Fibroblast of lung (primary cell): Measurements from ENCODE around the gene PURB. TPM values are rescaled to one million over a fixed set of nuclear protein-coding genes. Genes with fewer than 3 reads are reported as not detected.
A peak's percentile ranks its signal among the peaks of the same experiment; 100 is the strongest.
"Not testable (repeated sequence)": the region's sequence is repeated elsewhere in the genome, so short reads cannot be mapped to it uniquely, and the experiment has no call there.

Experiments used
- DNase-seq, 2 donors: peaks; one replicate each; pipeline versions ENCODE4 v3.0.0 to v3.0.0-alpha.2; 2010; ENCODE audit warnings: low read depth in 2 of 2
- H2AFZ ChIP-seq: 2 replicates; pipeline ENCODE4 v1.5.1; 2012; ENCODE audit warnings: low read length, control low read depth, inconsistent platforms
- H3K27ac ChIP-seq: 2 replicates; pipeline ENCODE4 v1.5.1; 2011; ENCODE audit warnings: low read length, control low read depth; ENCODE audit not compliant: insufficient read depth
- H3K27me3 ChIP-seq: 2 replicates; pipeline ENCODE4 v1.5.1; 2011; ENCODE audit warnings: mild to moderate bottlenecking, low read length; ENCODE audit not compliant: control insufficient read depth, insufficient read depth
- H3K36me3 ChIP-seq: 2 replicates; pipeline ENCODE4 v1.5.1; 2011; ENCODE audit warnings: low read length; ENCODE audit not compliant: control insufficient read depth, insufficient read depth
- H3K4me1 ChIP-seq: 2 replicates; pipeline ENCODE4 v1.5.1; 2011; ENCODE audit warnings: low read length; ENCODE audit not compliant: control insufficient read depth, insufficient read depth; ENCODE audit errors: extremely low read depth
- H3K4me2 ChIP-seq: 2 replicates; pipeline ENCODE4 v1.5.1; 2011; ENCODE audit warnings: low read length, control low read depth; ENCODE audit not compliant: insufficient read depth; ENCODE audit errors: extremely low read depth
- H3K4me3 ChIP-seq, 4 experiments: fragments of 200-600 bp in 1 of 4; sonication (generic) in 1 of 4; replicated peaks in 1 of 4; 2 replicates each; pipeline ENCODE4 v1.5.1; 2011 to 2016; ENCODE audit warnings: low read length in 4 of 4, low read depth in 3 of 4, mild to moderate bottlenecking in 3 of 4, control low read depth in 2 of 4, inconsistent platforms in 1 of 4, mixed read lengths in 1 of 4; ENCODE audit not compliant: insufficient read depth in 1 of 4; ENCODE audit errors: control extremely low read depth in 1 of 4
- H3K79me2 ChIP-seq: 2 replicates; pipeline ENCODE4 v1.5.1; 2012; ENCODE audit warnings: mild to moderate bottlenecking, low read length, inconsistent platforms; ENCODE audit not compliant: control insufficient read depth, insufficient read depth
- H3K9ac ChIP-seq: 2 replicates; pipeline ENCODE4 v1.5.1; 2011; ENCODE audit warnings: mild to moderate bottlenecking, low read length, control low read depth; ENCODE audit not compliant: insufficient read depth
- H3K9me3 ChIP-seq: 2 replicates; pipeline ENCODE4 v1.5.1; 2012; ENCODE audit warnings: low read depth, low read length; ENCODE audit not compliant: control insufficient read depth, insufficient read depth
- H4K20me1 ChIP-seq: 2 replicates; pipeline ENCODE4 v1.5.1; 2011; ENCODE audit warnings: low read length; ENCODE audit not compliant: control insufficient read depth, insufficient read depth; ENCODE audit errors: extremely low read depth
- CTCF ChIP-seq, 2 donors: IDR thresholded peaks in 1 of 2; conservative IDR thresholded peaks in 1 of 2; 1 replicate in 1 of 2; 2 replicates in 1 of 2; pipeline ENCODE4 v1.5.1; 2011 to 2012; ENCODE audit warnings: low read length in 2 of 2, control low read depth in 1 of 2, inconsistent platforms in 1 of 2, low read depth in 1 of 2, mild to moderate bottlenecking in 1 of 2
- EZH2 ChIP-seq: IDR thresholded peaks from 2 replicates; pipeline ENCODE4 v1.5.1; 2012; ENCODE audit warnings: low read length, control low read depth, mild to moderate bottlenecking; ENCODE audit errors: missing control alignments
- polyA plus RNA-seq, 2 donors: library from polyadenylated mRNA; depleted of rRNA in 1 of 2; stranded (reverse) in 1 of 2; unstranded in 1 of 2; fragments of >200 nt; gene quantifications; 2 replicates each; pipeline ENCODE4 v1.2.1, GENCODE V29; 2011 to 2012; ENCODE audit warnings: missing spikeins in 1 of 2
- total RNA-seq: library from RNA; depleted of rRNA; stranded (reverse); fragments of >200 nt; gene quantifications from 2 replicates; pipeline ENCODE4 v1.2.1, GENCODE V29; 2014

Gene PURB
- total and polyA plus RNA-seq, 2 donors (not counting 1 experiment from before 2014, with no cell fraction given) = 11.0 to 15.2 TPM

GRCh38 chr7:44845451-44845850 is 39.9 kb downstream of the PURB start:
- TF ChIP-seq CTCF (conservative IDR thresholded peaks at IDR 0.05 in 1 of 2, IDR thresholded peaks at IDR 0.05 in 1 of 2; ENCODE audit: low read depth in 1 of 2, low read length in 2 of 2) (no peak), EZH2 (no peak)
- Histone ChIP-seq H3K79me2 (peaks cover 64% of the 10 kb centered on the region), H3K36me3 (no peaks in the 10 kb centered on the region), H3K9ac (no peak overlapping the region), H3K27me3 (no peaks in the 10 kb centered on the region), H3K4me3 (peak overlapping the region in 3 of 4 experiments; percentile 2 to 78 (median 70)), H2AFZ (no peak overlapping the region), H3K4me1 (peaks cover 2% of the 10 kb centered on the region), H3K27ac (no peak overlapping the region), H4K20me1 (no peaks in the 10 kb centered on the region), H3K4me2 (peak overlapping the region; percentile 64), H3K9me3 (no peaks in the 10 kb centered on the region)
- no peak for DNase-seq

- not testable (repeated sequence) for H3K9ac ChIP-seq, H3K4me3 ChIP-seq, H3K4me1 ChIP-seq, H3K27ac ChIP-seq, H2AFZ ChIP-seq, H4K20me1 ChIP-seq, H3K4me2 ChIP-seq, DNase-seq, H3K9me3 ChIP-seq, H3K36me3 ChIP-seq, H3K27me3 ChIP-seq
- H3K79me2 ChIP-seq = peaks cover 70% of the 10 kb centered on the region
These were observed 41.9 kb downstream of the PURB start for GRCh38 chr7:44843440-44843839.

GRCh38 chr7:44842675-44843074 is 42.7 kb downstream of the PURB start:
- H3K4me3 ChIP-seq, H3K9ac ChIP-seq, H3K27me3 ChIP-seq, H3K27ac ChIP-seq, DNase-seq, H2AFZ ChIP-seq, H3K4me2 ChIP-seq, H4K20me1 ChIP-seq, H3K9me3 ChIP-seq, H3K36me3 ChIP-seq, H3K4me1 ChIP-seq: not testable (repeated sequence)
- H3K79me2 ChIP-seq = peaks cover 72% of the 10 kb centered on the region

- Histone ChIP-seq H3K4me1 (no peaks in the 10 kb centered on the region), H3K27ac (no peak overlapping the region), H3K4me3 (no peak overlapping the region), H3K79me2 (peaks cover 37% of the 10 kb centered on the region), H2AFZ (no peak overlapping the region), H3K27me3 (no peaks in the 10 kb centered on the region), H3K9ac (no peak overlapping the region), H3K36me3 (no peaks in the 10 kb centered on the region), H4K20me1 (no peaks in the 10 kb centered on the region), H3K4me2 (no peak overlapping the region), H3K9me3 (no peaks in the 10 kb centered on the region)
- no peak for TF ChIP-seq CTCF (conservative IDR thresholded peaks at IDR 0.05 in 1 of 2, IDR thresholded peaks at IDR 0.05 in 1 of 2; ENCODE audit: low read depth in 1 of 2, low read length in 2 of 2)
- no peak for TF ChIP-seq EZH2
- no peak for DNase-seq
These were observed 46.6 kb downstream of the PURB start for GRCh38 chr7:44838751-44839150.
